Measurements from ENCODE around the gene CCDC88C.

Gene CCDC88C

DNA sequence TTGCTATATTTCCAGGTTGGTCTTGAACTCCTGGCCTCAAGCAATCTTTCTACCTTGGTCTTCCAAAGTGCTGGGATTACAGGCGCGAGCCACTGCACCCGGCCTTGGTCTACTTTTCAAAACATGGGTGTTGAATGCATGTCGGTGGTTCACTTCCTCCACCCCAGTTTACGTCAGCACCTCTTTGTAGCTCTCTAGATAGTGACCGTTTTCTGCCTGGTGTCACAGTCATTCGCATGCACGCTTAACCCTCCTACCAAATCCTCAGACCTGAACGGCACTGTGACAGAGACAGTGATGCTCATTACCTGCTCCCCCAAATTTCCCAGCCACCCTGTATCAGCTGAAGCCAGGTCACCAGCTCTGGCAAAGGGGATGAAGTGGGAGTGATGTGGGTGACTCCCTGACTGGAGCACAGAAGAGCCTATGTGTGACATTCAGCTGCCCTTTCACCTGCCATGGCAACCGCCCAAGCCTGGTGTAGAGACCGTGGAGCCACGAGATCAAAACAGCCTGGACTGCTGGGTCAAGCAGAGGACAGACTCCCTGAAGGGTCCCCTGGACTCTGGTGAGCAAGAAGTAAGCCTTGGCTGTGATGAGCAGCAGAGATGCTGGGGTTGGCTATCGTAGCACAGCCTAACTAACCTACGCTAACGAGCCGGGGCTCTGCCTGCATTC is 106.9 kb downstream of the CCDC88C start:
- no peak overlapping the region for H2AFZ ChIP-seq (ENCODE audit: low read depth, low read length)
- no peaks in the 10 kb centered on the region for H3K9me3 ChIP-seq (ENCODE audit: insufficient read depth, low read length)
- H4K20me1 ChIP-seq (ENCODE audit: insufficient read depth, low read length) = peaks cover 11% of the 10 kb centered on the region; the same call in 1 of the 2 replicates
- H3K9ac ChIP-seq (ENCODE audit: low read length) = no peak overlapping the region
- no peak overlapping the region for H3K4me3 ChIP-seq (ENCODE audit: low read length)
- no peaks in the 10 kb centered on the region for H3K27me3 ChIP-seq (ENCODE audit: low read depth, low read length)
- no peak overlapping the region for H3K4me2 ChIP-seq (ENCODE audit: low read length)
- peaks cover 79% of the 10 kb centered on the region for H3K36me3 ChIP-seq (replicated peaks; ENCODE audit: low read depth, low read length)
- 0 out of 2 replicates have a peak overlapping the region, but pooled peaks have one; percentile 27 for H3K27ac ChIP-seq (ENCODE audit: low read length)
- peaks cover 25% of the 10 kb centered on the region for H3K4me1 ChIP-seq (ENCODE audit: low read length)
- H3K79me2 ChIP-seq (ENCODE audit: low read length) = peaks cover 40% of the 10 kb centered on the region
- no peak for TF ChIP-seq EZH2phosphoT487 (IDR thresholded peaks at IDR 0.05; ENCODE audit: low read depth)
- TF ChIP-seq, protein P1, sequence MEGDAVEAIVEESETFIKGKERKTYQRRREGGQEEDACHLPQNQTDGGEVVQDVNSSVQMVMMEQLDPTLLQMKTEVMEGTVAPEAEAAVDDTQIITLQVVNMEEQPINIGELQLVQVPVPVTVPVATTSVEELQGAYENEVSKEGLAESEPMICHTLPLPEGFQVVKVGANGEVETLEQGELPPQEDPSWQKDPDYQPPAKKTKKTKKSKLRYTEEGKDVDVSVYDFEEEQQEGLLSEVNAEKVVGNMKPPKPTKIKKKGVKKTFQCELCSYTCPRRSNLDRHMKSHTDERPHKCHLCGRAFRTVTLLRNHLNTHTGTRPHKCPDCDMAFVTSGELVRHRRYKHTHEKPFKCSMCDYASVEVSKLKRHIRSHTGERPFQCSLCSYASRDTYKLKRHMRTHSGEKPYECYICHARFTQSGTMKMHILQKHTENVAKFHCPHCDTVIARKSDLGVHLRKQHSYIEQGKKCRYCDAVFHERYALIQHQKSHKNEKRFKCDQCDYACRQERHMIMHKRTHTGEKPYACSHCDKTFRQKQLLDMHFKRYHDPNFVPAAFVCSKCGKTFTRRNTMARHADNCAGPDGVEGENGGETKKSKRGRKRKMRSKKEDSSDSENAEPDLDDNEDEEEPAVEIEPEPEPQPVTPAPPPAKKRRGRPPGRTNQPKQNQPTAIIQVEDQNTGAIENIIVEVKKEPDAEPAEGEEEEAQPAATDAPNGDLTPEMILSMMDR (IDR thresholded peaks at IDR 0.05; ENCODE audit: low read depth, low read length) = no peak

GRCh38 chr14:91309756-91310280 is 107.8 kb downstream of the CCDC88C start:
- peaks cover 80% of the 10 kb centered on the region for H3K36me3 ChIP-seq (replicated peaks; ENCODE audit: low read depth, low read length)
- no peak overlapping the region for H3K4me3 ChIP-seq (ENCODE audit: low read length)
- H3K4me1 ChIP-seq (ENCODE audit: low read length) = peaks cover 16% of the 10 kb centered on the region
- no peaks in the 10 kb centered on the region for H3K9me3 ChIP-seq (ENCODE audit: insufficient read depth, low read length)
- no peak overlapping the region for H3K27ac ChIP-seq (ENCODE audit: low read length)
- H2AFZ ChIP-seq (ENCODE audit: low read depth, low read length) = no peak overlapping the region
- H3K4me2 ChIP-seq (ENCODE audit: low read length) = no peak overlapping the region
- H4K20me1 ChIP-seq (ENCODE audit: insufficient read depth, low read length) = peaks cover 11% of the 10 kb centered on the region; the same call in 1 of the 2 replicates
- peaks cover 33% of the 10 kb centered on the region for H3K79me2 ChIP-seq (ENCODE audit: low read length)
- TF ChIP-seq, protein P1 (IDR thresholded peaks at IDR 0.05; ENCODE audit: low read depth, low read length) = no peak
- no peak for TF ChIP-seq EZH2phosphoT487 (IDR thresholded peaks at IDR 0.05; ENCODE audit: low read depth)
- no peaks in the 10 kb centered on the region for H3K27me3 ChIP-seq (ENCODE audit: low read depth, low read length)
- H3K9ac ChIP-seq (ENCODE audit: low read length) = no peak overlapping the region

GRCh38 chr14:91308337-91308736 is 109.3 kb downstream of the CCDC88C start:
- Histone ChIP-seq H3K36me3 (replicated peaks; ENCODE audit: low read depth, low read length) (peaks cover 78% of the 10 kb centered on the region), H3K79me2 (ENCODE audit: low read length) (peaks cover 23% of the 10 kb centered on the region), H3K27ac (ENCODE audit: low read length) (no peak overlapping the region), H3K27me3 (ENCODE audit: low read depth, low read length) (no peaks in the 10 kb centered on the region), H3K4me3 (ENCODE audit: low read length) (no peak overlapping the region), H2AFZ (ENCODE audit: low read depth, low read length) (no peak overlapping the region), H4K20me1 (ENCODE audit: insufficient read depth, low read length) (peaks cover 11% of the 10 kb centered on the region; the same call in 1 of the 2 replicates), H3K9ac (ENCODE audit: low read length) (no peak overlapping the region), H3K4me1 (ENCODE audit: low read length) (peaks cover 18% of the 10 kb centered on the region), H3K4me2 (ENCODE audit: low read length) (no peak overlapping the region), H3K9me3 (ENCODE audit: insufficient read depth, low read length) (no peaks in the 10 kb centered on the region)
- TF ChIP-seq EZH2phosphoT487 (IDR thresholded peaks at IDR 0.05; ENCODE audit: low read depth) = no peak
- TF ChIP-seq, protein P1 (IDR thresholded peaks at IDR 0.05; ENCODE audit: low read depth, low read length) = no peak

- no peak overlapping the region for H3K27ac ChIP-seq (ENCODE audit: low read length)
- H3K4me1 ChIP-seq (ENCODE audit: low read length) = peaks cover 24% of the 10 kb centered on the region
- H3K9ac ChIP-seq (ENCODE audit: low read length) = no peak overlapping the region
- H3K4me3 ChIP-seq (ENCODE audit: low read length) = no peak overlapping the region
- H3K4me2 ChIP-seq (ENCODE audit: low read length) = no peak overlapping the region
- H4K20me1 ChIP-seq (ENCODE audit: insufficient read depth, low read length) = peaks cover 11% of the 10 kb centered on the region; the same call in 1 of the 2 replicates
- H2AFZ ChIP-seq (ENCODE audit: low read depth, low read length) = no peak overlapping the region
- H3K36me3 ChIP-seq (replicated peaks; ENCODE audit: low read depth, low read length) = peaks cover 74% of the 10 kb centered on the region
- peaks cover 18% of the 10 kb centered on the region for H3K79me2 ChIP-seq (ENCODE audit: low read length)
- H3K9me3 ChIP-seq (ENCODE audit: insufficient read depth, low read length) = no peaks in the 10 kb centered on the region
- no peaks in the 10 kb centered on the region for H3K27me3 ChIP-seq (ENCODE audit: low read depth, low read length)
- TF ChIP-seq, protein P1 (IDR thresholded peaks at IDR 0.05; ENCODE audit: low read depth, low read length) = no peak
- no peak for TF ChIP-seq EZH2phosphoT487 (IDR thresholded peaks at IDR 0.05; ENCODE audit: low read depth)
These were observed 110.0 kb downstream of the CCDC88C start for GRCh38 chr14:91307652-91308051.

Data from OCI-LY3 (cell line).